GM12892 (cell line): ENCODE measurements around the gene TMX1.

ENCODE experiments used
- DNase-seq: peaks from one replicate; pipeline ENCODE4 v3.0.0; 2011; ENCODE audit not compliant: insufficient read length
- FAIRE-seq: peaks from 2 replicates; lab custom pipeline; 2011; peaks lifted over from hg19 to GRCh38; lab: Jason Lieb, UNC
- POLR2A ChIP-seq: IDR thresholded peaks from 2 replicates; pipeline ENCODE4 v1.6.1; 2011; ENCODE audit warnings: low read depth, low read length, control low read depth
- POLR2AphosphoS5 ChIP-seq: IDR thresholded peaks from 2 replicates; pipeline ENCODE4 v1.6.1; 2011; ENCODE audit warnings: low read depth, low read length, control low read depth
- TAF1 ChIP-seq: IDR thresholded peaks from 2 replicates; pipeline ENCODE4 v1.6.1; 2011; ENCODE audit warnings: low read depth, mild to moderate bottlenecking, control low read depth, low read length, borderline replicate concordance

TMX1 gene

DNA sequence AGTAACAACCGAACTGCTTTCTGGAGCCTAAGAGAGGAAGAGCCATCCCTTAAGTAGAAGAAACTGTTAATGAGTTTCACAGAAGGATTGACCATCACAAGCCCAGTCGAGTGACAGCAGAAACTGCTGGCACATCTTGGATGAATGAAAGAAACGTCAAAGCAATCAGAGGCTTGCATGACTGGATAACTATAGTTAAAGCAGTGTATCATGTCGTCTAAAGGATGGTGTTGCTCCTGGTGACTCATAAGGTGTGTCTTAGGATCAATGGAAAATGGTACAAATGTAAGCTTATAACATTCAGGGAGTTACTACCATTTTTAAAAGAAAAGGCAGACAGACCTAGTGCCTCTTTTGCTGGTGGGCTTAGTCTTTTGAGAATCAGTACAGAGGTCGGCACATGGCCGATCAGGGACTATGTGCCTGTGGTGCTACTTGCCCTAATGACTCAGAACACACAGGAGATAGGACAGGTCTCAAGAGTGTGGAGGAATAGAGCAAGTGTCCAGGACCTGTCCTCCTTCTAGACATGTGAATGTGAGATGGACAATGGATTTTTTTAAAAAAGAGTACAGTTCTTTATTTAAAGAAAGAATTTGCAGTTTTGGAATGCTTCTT, 55.7 kb downstream of the TMX1 start:
- FAIRE-seq, result no peak
- no peak for DNase-seq

DNA sequence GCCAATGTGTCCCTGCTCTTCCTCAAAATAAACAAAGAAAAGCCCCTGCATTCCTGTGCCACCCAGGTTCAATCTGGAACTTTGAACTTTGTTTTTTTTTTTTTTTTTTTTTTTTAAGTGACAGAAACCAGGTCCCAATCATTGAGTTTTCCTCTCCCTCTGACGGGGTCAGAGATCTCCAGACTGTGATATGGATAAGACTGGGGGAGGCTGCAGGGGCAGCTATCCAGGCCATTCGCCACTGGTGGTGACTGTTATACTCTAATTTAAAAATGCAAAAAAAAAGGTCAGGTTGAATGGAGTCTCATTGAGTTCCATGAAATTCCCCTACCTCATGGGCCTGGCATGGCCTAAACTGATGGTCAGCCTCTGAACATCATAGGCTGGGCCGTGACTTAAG, 57.0 kb downstream of the TMX1 start:
- TF ChIP-seq POLR2AphosphoS5, result no peak
- no peak for TF ChIP-seq POLR2A
- TF ChIP-seq TAF1, result no peak
- FAIRE-seq (no peak), DNase-seq (no peak)

More for the DNA sequence above, 55.7 kb downstream of the TMX1 start:
- TF ChIP-seq POLR2A (no peak), POLR2AphosphoS5 (no peak), TAF1 (no peak)

GRCh38 chr14:51298895-51299294, 58.8 kb downstream of the TMX1 start:
- FAIRE-seq (no peak), DNase-seq (no peak)
- TF ChIP-seq POLR2AphosphoS5, result no peak
- TF ChIP-seq TAF1, result no peak
- TF ChIP-seq POLR2A, result no peak

GRCh38 chr14:51302295-51303030, 62.4 kb downstream of the TMX1 start:
- no peak for TF ChIP-seq POLR2AphosphoS5
- no peak for TF ChIP-seq POLR2A
- no peak for TF ChIP-seq TAF1
- FAIRE-seq (no peak), DNase-seq (no peak)

DNA sequence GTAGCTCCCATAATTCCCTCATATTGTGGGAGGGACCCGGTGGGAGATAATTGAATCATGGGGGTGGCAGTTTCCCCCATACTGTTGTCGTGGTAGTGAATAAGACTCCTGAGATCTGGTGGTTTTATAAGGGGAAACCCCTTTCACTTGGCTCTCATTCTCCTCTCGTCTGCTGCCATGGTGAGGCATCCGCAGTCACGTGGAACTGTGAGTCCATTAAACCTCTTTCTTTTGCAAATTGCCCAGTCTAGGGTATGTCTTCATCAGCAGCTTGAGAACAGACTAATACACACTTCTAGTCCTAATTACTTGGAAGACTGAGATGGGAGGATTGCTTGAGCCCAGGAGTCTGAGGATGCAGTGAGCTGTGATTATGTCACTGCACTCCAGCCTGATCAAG, 64.4 kb downstream of the TMX1 start:
- TF ChIP-seq POLR2A (no peak), TAF1 (no peak), POLR2AphosphoS5 (no peak)
- FAIRE-seq, result no peak
- no peak for DNase-seq

- DNase-seq (no peak), FAIRE-seq (no peak)
- TF ChIP-seq POLR2A, result no peak
- no peak for TF ChIP-seq POLR2AphosphoS5
- no peak for TF ChIP-seq TAF1
These were observed 64.9 kb downstream of the TMX1 start for GRCh38 chr14:51304941-51305340.

DNA sequence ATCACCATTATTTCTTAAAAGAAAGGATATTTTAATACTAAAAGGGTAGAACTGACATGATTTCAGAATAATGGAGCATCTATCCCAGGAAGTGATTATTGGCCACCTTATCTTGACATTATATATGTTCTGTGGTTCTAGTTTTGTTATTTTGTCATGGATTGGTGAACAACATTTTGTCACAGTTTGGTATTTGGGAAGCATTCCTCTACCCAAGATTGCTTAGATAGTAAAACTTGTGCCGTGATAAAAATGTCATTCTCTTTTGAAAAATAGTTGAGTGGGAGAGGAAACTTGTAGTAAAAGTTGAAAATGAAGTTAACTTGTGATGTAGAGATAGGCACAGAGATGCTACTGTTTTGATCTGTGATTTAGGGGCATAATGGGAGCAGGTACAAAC, 65.7 kb downstream of the TMX1 start:
- DNase-seq, result no peak
- TF ChIP-seq POLR2AphosphoS5, result no peak
- TF ChIP-seq POLR2A, result no peak
- TF ChIP-seq TAF1, result no peak
- FAIRE-seq, result no peak
